NCI-H1694 (cell line): ENCODE data around the gene SIGLEC7.

ENCODE experiments used
- DNase-seq: peaks from one replicate; lab custom pipeline; 2025; lab: John Stamatoyannopoulos, UW

Gene SIGLEC7

GRCh38 chr19:51142119-51142518, at the start of gene SIGLEC7:
TSS of gene SIGLEC7 (plus strand) at chr19:51142301. CDS start at chr19:51142370, 69 bp downstream.
- no peak for DNase-seq

- no peak for DNase-seq
These were observed 49.0 kb upstream of the SIGLEC7 start for GRCh38 chr19:51093101-51093500.

GRCh38 chr19:51093510-51094345, 48.4 kb upstream of the SIGLEC7 start:
- no peak for DNase-seq

- no peak for DNase-seq
These were observed 47.3 kb upstream of the SIGLEC7 start for GRCh38 chr19:51094696-51095279.

GRCh38 chr19:51096473-51097165, 45.5 kb upstream of the SIGLEC7 start:
- no peak for DNase-seq

GRCh38 chr19:51097166-51097738, 44.8 kb upstream of the SIGLEC7 start:
- DNase-seq: no peak

GRCh38 chr19:51097796-51098195, 44.3 kb upstream of the SIGLEC7 start:
- DNase-seq: no peak

- DNase-seq: no peak
These were observed 43.6 kb upstream of the SIGLEC7 start for GRCh38 chr19:51098365-51099046.

- DNase-seq: no peak
These were observed 43.1 kb upstream of the SIGLEC7 start for GRCh38 chr19:51099047-51099382.

GRCh38 chr19:51100601-51101000, 41.5 kb upstream of the SIGLEC7 start:
- no peak for DNase-seq

- no peak for DNase-seq
These were observed 40.8 kb upstream of the SIGLEC7 start for GRCh38 chr19:51101171-51101865.

GRCh38 chr19:51102991-51103390, 39.1 kb upstream of the SIGLEC7 start:
- no peak for DNase-seq

GRCh38 chr19:51103926-51104341, 38.2 kb upstream of the SIGLEC7 start:
- no peak for DNase-seq

GRCh38 chr19:51107406-51108065, 34.6 kb upstream of the SIGLEC7 start:
- peak; percentile 12 for DNase-seq

GRCh38 chr19:51108066-51108804, 33.9 kb upstream of the SIGLEC7 start, which contains the start of gene CTU1:
TSS of gene CTU1 (minus strand) at chr19:51108409. CDS start at chr19:51104569, 3,840 bp downstream.
- DNase-seq: peak; percentile 97

- DNase-seq: no peak
These were observed 33.3 kb upstream of the SIGLEC7 start for GRCh38 chr19:51108805-51109146.

- no peak for DNase-seq
These were observed 31.5 kb upstream of the SIGLEC7 start for GRCh38 chr19:51110666-51110971.

GRCh38 chr19:51111606-51112005, 30.5 kb upstream of the SIGLEC7 start:
- DNase-seq: no peak

- no peak for DNase-seq
These were observed 27.9 kb upstream of the SIGLEC7 start for GRCh38 chr19:51114087-51114729.

GRCh38 chr19:51116736-51117286, 25.3 kb upstream of the SIGLEC7 start:
- no peak for DNase-seq
